Lower leg skin (tissue), 4 donors: ENCODE data around the gene TUBD1. TPM values are rescaled to one million over a fixed set of nuclear protein-coding genes. Genes with fewer than 3 reads are reported as not detected.
A peak's percentile ranks its signal among the peaks of the same experiment; 100 is the strongest.
"Not testable (repeated sequence)": the region's sequence is repeated elsewhere in the genome, so short reads cannot be mapped to it uniquely, and the experiment has no call there.

Experiments
- DNase-seq, 2 donors: peaks; one replicate each; pipeline ENCODE4 v3.0.0-alpha.2; 2019; ENCODE audit warnings: low spot score in 2 of 2
- H3K4me3 ChIP-seq: fragments of 200-600 bp; sonication (generic); 2 replicates; pipeline ENCODE4 v1.5.1; 2017; ENCODE audit warnings: mild to moderate bottlenecking, low read depth; ENCODE audit not compliant: poor library complexity, severe bottlenecking
- POLR2A ChIP-seq, 2 donors: fragments of 450-650 bp; IDR thresholded peaks; one replicate each; pipeline ENCODE4 v1.6.1; 2016 to 2017; ENCODE audit warnings: antibody characterized with exemption in 2 of 2, mild to moderate bottlenecking in 1 of 2, moderate library complexity in 1 of 2
- WGBS, 2 donors: methylation state at CpG; one replicate each; pipeline ENCODE4 v1.1.5; 2018; 5-methylcytosine and 5-hydroxymethylcytosine counted together
- intact Hi-C: fragments of 100-400 bp; cut with DNase I; formaldehyde crosslinking; loops from one replicate; pipeline ENCODE4 v1.15.0; 2023; ENCODE audit warnings: low total_unique reads
- total RNA-seq, 4 donors: library from RNA; depleted of rRNA; stranded (reverse); fragments of >200 nt; gene quantifications; one replicate each; pipeline ENCODE4 v1.1.0, GENCODE V29; 2016
- TF ChIP-seq, protein P1 (sequence below), 3 donors: fragments of 450-650 bp; IDR thresholded peaks; one replicate each; pipeline ENCODE4 v1.5.1; 2016; ENCODE audit warnings: antibody characterized with exemption in 3 of 3, mild to moderate bottlenecking in 3 of 3, moderate library complexity in 2 of 3

Gene TUBD1
- total RNA-seq, 4 donors from 2014 or later = 8.2 to 22.5 (median 13.2) TPM

DNA sequence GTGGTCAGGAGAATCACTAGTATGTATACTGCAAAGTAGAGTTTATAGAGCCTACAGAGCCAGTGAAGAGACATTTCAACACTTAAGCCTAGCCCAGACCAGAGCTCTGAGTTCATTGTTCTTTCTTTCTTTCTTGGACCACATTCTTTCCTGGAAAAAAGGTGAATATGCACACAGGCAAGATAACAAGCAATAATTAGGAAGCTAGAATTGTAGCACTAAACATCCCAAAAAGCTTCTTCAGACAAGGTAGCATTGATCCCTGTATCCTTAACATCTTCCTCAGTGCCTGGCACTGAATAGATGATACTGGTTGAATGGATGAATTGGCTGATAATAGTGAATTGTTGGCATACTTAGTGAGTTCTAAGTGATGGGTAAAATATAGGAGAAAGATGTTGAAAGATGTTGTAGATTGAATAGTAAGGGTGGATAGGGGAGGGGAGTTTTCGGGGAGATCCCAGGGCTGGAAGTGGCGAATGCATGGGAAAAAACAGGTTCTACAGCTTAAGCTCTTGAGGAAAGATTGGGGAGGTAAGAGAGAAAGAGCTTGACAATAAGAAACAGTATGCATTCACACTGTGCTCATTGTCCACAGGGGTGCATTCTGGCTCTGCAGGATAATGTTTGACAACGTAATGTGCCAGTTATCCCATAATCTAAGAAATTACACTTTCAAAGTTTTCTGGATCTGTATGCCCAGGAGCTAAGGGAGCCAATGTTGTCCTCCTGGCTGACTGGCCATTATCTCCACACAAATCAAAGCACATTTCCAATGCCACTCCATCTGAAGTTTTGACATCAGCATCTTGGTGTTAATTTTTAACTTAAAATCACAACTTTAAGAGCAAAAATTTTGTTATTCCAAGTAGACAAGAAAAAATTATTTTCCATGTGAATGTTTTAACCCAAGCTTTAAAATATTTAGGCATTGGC lies 35.6 kb downstream of the TUBD1 start:
- intact Hi-C loops = no loop called here
- peak in 1 of 2 donors; percentile 18 for DNase-seq
- TF ChIP-seq, protein P1, sequence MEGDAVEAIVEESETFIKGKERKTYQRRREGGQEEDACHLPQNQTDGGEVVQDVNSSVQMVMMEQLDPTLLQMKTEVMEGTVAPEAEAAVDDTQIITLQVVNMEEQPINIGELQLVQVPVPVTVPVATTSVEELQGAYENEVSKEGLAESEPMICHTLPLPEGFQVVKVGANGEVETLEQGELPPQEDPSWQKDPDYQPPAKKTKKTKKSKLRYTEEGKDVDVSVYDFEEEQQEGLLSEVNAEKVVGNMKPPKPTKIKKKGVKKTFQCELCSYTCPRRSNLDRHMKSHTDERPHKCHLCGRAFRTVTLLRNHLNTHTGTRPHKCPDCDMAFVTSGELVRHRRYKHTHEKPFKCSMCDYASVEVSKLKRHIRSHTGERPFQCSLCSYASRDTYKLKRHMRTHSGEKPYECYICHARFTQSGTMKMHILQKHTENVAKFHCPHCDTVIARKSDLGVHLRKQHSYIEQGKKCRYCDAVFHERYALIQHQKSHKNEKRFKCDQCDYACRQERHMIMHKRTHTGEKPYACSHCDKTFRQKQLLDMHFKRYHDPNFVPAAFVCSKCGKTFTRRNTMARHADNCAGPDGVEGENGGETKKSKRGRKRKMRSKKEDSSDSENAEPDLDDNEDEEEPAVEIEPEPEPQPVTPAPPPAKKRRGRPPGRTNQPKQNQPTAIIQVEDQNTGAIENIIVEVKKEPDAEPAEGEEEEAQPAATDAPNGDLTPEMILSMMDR (IDR thresholded peaks at IDR 0.05) = no peak
- no peak for TF ChIP-seq POLR2A (IDR thresholded peaks at IDR 0.05)
- no peak overlapping the region for H3K4me3 ChIP-seq
- WGBS, 2 donors = 61 to 66% methylated on average over 3 of the region's 3 CpGs

DNA sequence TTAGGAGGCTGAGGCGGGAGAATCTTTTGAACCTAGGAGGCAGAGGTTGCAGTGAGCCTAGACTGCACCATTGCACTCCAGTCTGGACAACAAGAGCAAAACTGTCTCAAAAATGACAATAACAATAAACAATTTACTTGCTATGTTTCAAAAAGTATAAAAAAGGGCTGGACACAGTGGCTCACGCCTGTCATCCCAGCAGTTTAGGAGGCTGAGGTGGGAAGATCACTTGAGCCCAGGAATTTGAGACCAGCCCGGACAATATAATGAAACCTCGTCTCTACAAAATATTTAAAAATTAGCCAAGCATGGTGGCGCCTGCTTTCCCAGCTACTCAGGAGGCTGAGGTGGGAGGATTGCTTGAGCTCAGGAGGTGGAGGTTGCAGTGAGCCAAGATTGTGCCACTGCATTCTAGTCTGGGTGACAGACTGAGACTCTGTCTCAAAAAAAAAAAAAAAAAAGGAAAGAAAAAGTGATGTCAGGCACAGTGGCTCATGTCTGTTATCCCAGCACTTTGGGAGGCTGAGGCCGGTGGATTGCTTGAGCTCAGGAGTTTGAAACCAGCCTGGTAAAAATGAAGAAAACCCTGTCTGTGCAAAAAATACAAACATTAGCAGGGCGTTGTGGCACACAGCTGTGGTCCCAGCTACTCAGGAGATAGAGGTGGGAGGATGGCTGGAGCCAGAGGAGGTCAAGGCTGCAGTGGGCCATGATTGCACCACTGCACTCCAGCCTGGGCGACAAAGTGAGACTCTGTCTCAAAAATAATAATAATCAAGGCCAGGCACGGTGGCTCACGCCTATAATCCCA lies 38.6 kb downstream of the TUBD1 start:
- 93 to 95% methylated on average over 10 of the region's 10 CpGs for WGBS, 2 donors

DNA sequence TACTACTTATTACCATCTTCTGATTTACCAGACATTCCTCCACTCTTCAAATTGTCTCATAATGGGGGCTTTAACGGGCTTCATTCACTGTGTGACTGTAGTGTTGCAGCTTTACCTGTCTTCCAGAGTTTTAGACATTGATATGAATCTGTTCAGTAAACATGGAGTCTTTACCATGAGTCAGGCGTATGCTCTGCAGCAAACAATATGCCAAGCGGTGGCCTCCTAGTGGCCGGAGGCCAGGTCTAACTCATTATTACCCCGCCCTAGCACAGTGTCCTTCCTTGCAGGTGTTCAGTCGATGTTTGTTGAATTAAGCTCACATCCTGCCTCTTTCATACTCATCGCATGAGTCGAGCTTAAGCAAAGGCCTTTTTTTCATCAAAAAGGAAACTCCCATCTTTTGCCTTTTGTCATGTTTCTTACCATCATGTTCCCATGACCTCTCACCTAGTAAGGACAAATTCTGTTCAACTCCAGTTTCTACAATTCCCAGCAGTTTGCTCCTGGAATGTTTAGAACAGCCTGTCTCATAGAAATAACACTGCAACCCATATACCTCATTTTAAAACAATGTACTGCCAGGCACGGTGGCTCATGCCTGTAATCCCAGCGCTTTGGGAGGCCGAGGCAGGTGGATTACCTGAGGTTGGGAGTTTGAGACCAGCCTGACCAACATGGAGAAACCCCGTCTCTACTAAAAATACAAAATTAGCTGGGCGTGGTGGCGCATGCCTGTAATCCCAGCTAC lies 39.4 kb downstream of the TUBD1 start:
- TF ChIP-seq POLR2A (IDR thresholded peaks at IDR 0.05) = no peak
- TF ChIP-seq, protein P1 (IDR thresholded peaks at IDR 0.05) = peak in 1 of 3 donors; percentile 9
- WGBS, 2 donors = 59 to 67% methylated on average over 14 of the region's 14 CpGs
- intact Hi-C loops = no loop called here
- no peak overlapping the region for H3K4me3 ChIP-seq
- peak in 1 of 2 donors; percentile 86 for DNase-seq

More for the DNA sequence above, 38.6 kb downstream of the TUBD1 start:
- H3K4me3 ChIP-seq, intact Hi-C loops: not testable (repeated sequence)
- DNase-seq = peak in 1 of 2 donors; percentile 58

DNA sequence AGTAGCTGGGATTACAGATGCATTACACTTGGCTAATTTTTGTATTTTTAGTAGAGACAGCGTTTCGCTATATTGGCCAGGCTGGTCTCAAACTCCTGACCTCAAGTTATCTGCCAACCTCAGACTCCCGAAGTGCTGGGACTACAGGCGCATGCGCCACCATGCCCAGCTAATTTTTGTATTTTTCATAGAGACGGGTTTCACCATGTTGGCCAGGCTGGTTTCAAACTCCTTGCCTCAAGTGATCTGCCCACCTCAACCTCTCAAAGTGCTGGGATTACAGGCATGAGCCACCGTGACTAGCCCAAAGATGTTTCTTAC lies 39.9 kb downstream of the TUBD1 start:
- intact Hi-C loops, DNase-seq, H3K4me3 ChIP-seq: not testable (repeated sequence)
- whole genome bisulfite sequencing, 2 donors = 93 to 95% methylated on average over 7 of the region's 7 CpGs

DNA sequence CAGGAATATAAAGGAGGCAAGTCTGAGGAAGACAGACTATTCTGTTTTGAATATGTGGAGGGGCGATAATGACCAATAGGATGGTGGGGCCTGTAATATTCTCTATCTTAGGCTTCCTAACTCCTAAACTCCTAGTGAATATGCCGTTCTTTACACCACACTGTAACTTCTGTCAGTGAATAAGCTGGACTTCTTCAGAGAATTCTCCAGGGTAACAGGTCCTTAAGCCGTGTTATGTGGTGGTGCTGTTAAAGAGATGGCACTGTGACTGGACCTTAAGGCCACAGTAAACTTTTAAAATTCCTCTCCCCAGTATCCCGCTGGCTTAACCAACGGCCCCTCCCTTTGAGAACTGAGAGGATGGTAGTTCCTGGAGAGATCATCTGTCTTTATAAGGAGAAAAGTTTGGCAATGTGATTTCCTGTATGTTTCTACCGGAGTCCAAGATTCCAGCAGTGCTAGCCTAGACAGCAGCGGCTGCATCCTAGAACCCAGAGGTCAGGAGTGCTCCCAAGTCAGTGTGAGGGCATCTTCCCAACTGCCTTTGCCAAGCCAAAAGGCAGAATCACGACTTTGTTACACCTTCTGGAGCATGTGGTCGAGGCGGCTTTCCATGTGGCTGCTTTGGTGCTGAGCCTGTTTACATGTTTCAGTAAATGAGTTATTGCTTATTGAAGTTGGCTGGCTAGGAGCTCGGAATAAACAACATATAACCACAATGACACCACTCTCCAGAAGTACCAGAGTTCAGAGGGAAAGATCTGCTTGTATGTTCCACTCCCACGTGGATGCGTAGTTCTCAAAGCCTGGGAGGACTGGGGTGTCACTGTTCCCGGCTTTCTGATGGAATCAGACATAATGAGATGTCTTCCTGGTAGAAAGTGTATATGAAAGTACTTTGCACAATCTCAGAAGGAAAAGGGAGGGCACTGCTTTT lies 41.0 kb downstream of the TUBD1 start:
- TF ChIP-seq, protein P1 (IDR thresholded peaks at IDR 0.05) = no peak
- no peak for TF ChIP-seq POLR2A (IDR thresholded peaks at IDR 0.05)
- intact Hi-C loops = no loop called here
- DNase-seq = peak; percentile 79 to 95
- 38 to 42% methylated on average over 14 of the region's 14 CpGs for WGBS, 2 donors
- no peak overlapping the region for H3K4me3 ChIP-seq

DNA sequence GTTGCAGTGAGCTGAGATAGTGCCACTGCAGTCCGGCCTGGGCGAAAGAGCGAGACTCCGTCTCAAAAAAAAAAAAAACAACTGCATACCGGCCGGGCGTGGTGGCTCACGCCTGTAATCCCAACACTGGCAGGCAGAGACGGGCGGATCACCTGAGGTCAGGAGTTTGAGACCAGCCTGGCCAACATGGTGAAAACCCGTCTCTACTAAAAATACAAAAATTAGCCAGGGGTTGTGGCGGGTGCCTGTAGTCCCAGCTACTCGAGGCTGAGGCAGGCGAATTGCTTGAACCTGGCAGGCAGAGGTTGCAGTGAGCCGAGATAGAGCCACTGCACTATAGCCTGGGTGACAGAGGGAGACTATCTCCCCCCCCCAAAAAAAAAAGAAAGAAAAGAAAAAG lies 42.4 kb downstream of the TUBD1 start:
- peak in 1 of 2 donors; percentile 59 for DNase-seq
- intact Hi-C loops, H3K4me3 ChIP-seq: not testable (repeated sequence)
- 73 to 80% methylated on average over 15 of the region's 15 CpGs for WGBS, 2 donors
